GM18861 (cell line): ENCODE measurements around the gene ADAMTSL2.

Source experiments
- ATAC-seq: cut with Tn5 transposase; IDR thresholded peaks from one replicate; pipeline ENCODE4 v1.9.1; 2021; ENCODE audit not compliant: unreplicated experiment

ADAMTSL2 gene

GRCh38 chr9:133618726-133619125 lies 84.2 kb downstream of the ADAMTSL2 start:
- ATAC-seq: no peak

- ATAC-seq: no peak
Observed at GRCh38 chr9:133619791-133620190, 85.3 kb downstream of the ADAMTSL2 start.

GRCh38 chr9:133621725-133622267 lies 87.3 kb downstream of the ADAMTSL2 start:
- no peak for ATAC-seq

- ATAC-seq: no peak
Observed at GRCh38 chr9:133622555-133622954, 88.1 kb downstream of the ADAMTSL2 start.
